DMS153 treated with DMSO at 0.1 percent for 48 hours (cell line): ENCODE results near the gene MMEL1.

Experiments used
- DNase-seq: peaks from one replicate; lab custom pipeline; 2025; ENCODE audit not compliant: unreplicated experiment; lab: John Stamatoyannopoulos, UW

The MMEL1 gene

GRCh38 chr1:2605509-2606395 is 27.1 kb downstream of the MMEL1 start:
- DNase-seq, result no peak

GRCh38 chr1:2604844-2605508 is 27.8 kb downstream of the MMEL1 start:
- DNase-seq, result no peak

GRCh38 chr1:2604156-2604843 is 28.5 kb downstream of the MMEL1 start:
- DNase-seq, result no peak

GRCh38 chr1:2603521-2604155 is 29.2 kb downstream of the MMEL1 start:
- no peak for DNase-seq

GRCh38 chr1:2602866-2603520 is 29.8 kb downstream of the MMEL1 start:
- no peak for DNase-seq

- no peak for DNase-seq
These were observed 30.4 kb downstream of the MMEL1 start for GRCh38 chr1:2602311-2602835.

GRCh38 chr1:2601721-2602303 is 31.0 kb downstream of the MMEL1 start:
- no peak for DNase-seq

- no peak for DNase-seq
These were observed 34.4 kb downstream of the MMEL1 start for GRCh38 chr1:2598329-2598931.

- no peak for DNase-seq
These were observed 35.1 kb downstream of the MMEL1 start for GRCh38 chr1:2597441-2598328.

- peak; percentile 86 for DNase-seq
These were observed 36.1 kb downstream of the MMEL1 start for GRCh38 chr1:2596530-2597333.

GRCh38 chr1:2595812-2596529 is 36.8 kb downstream of the MMEL1 start:
- no peak for DNase-seq

- no peak for DNase-seq
These were observed 37.5 kb downstream of the MMEL1 start for GRCh38 chr1:2595261-2595811.

GRCh38 chr1:2594641-2595131 is 38.1 kb downstream of the MMEL1 start:
- no peak for DNase-seq

GRCh38 chr1:2594001-2594640 is 38.7 kb downstream of the MMEL1 start:
- DNase-seq, result peak; percentile 91

GRCh38 chr1:2593251-2593878 is 39.5 kb downstream of the MMEL1 start:
- no peak for DNase-seq

GRCh38 chr1:2592672-2593071 is 40.1 kb downstream of the MMEL1 start:
- DNase-seq, result peak; percentile 72
